ENCODE results near the gene TMX3.
A peak's percentile ranks its signal among the peaks of the same experiment; 100 is the strongest.

TMX3 gene

GRCh38 chr18:68739462-68739861 is 24.6 kb upstream of the TMX3 start:
- TF ChIP-seq TAF1 (IDR thresholded peaks at IDR 0.05; ENCODE audit: low read depth) (no peak), ZBTB7A (IDR thresholded peaks at IDR 0.05; ENCODE audit: low read depth) (no peak), CREB1 (IDR thresholded peaks at IDR 0.05; ENCODE audit: low read depth) (no peak), FOXM1 (IDR thresholded peaks at IDR 0.05; ENCODE audit: borderline replicate concordance, low read depth) (no peak), NFIC (IDR thresholded peaks at IDR 0.05) (no peak)

- TF ChIP-seq TEAD4 (IDR thresholded peaks at IDR 0.05) (no peak), EGR1 (IDR thresholded peaks at IDR 0.05) (no peak), MAX (IDR thresholded peaks at IDR 0.05) (no peak), TCF12 (IDR thresholded peaks at IDR 0.05; ENCODE audit: low read depth) (no peak), CREB1 (IDR thresholded peaks at IDR 0.05; ENCODE audit: low read depth) (no peak), EP300 (IDR thresholded peaks at IDR 0.05; ENCODE audit: borderline replicate concordance) (no peak), YY1 (IDR thresholded peaks at IDR 0.05; ENCODE audit: low read depth) (no peak), RAD21 (IDR thresholded peaks at IDR 0.05; ENCODE audit: low read depth) (no peak), TAF1 (IDR thresholded peaks at IDR 0.05; ENCODE audit: low read depth) (no peak), USF1 (IDR thresholded peaks at IDR 0.05) (no peak)
These were observed 23.7 kb upstream of the TMX3 start for GRCh38 chr18:68738564-68738963.

GRCh38 chr18:68735483-68736343 is 20.8 kb upstream of the TMX3 start:
- peak; percentile 74 for TF ChIP-seq RAD21 (IDR thresholded peaks at IDR 0.05; ENCODE audit: low read depth)
- TF ChIP-seq USF1 (IDR thresholded peaks at IDR 0.05) = no peak

- TF ChIP-seq TAF1 (IDR thresholded peaks at IDR 0.05; ENCODE audit: low read depth) = no peak
- no peak for TF ChIP-seq FOXM1 (IDR thresholded peaks at IDR 0.05; ENCODE audit: borderline replicate concordance, low read depth)
- no peak for TF ChIP-seq TEAD4 (IDR thresholded peaks at IDR 0.05)
- TF ChIP-seq ZBTB7A (IDR thresholded peaks at IDR 0.05; ENCODE audit: low read depth) = no peak
- TF ChIP-seq TCF12 (IDR thresholded peaks at IDR 0.05; ENCODE audit: low read depth) = no peak
- TF ChIP-seq EGR1 (IDR thresholded peaks at IDR 0.05) = no peak
- TF ChIP-seq CREB1 (IDR thresholded peaks at IDR 0.05; ENCODE audit: low read depth) = no peak
- TF ChIP-seq NFIC (IDR thresholded peaks at IDR 0.05) = no peak
- TF ChIP-seq MAX (IDR thresholded peaks at IDR 0.05) = no peak
- TF ChIP-seq EP300 (IDR thresholded peaks at IDR 0.05; ENCODE audit: borderline replicate concordance) = no peak
- no peak for TF ChIP-seq RAD21 (IDR thresholded peaks at IDR 0.05; ENCODE audit: low read depth)
- no peak for TF ChIP-seq USF1 (IDR thresholded peaks at IDR 0.05)
- TF ChIP-seq CEBPB (IDR thresholded peaks at IDR 0.05) = no peak
- TF ChIP-seq YY1 (IDR thresholded peaks at IDR 0.05; ENCODE audit: low read depth) = no peak
- no peak for TF ChIP-seq REST (IDR thresholded peaks at IDR 0.05; ENCODE audit: low read depth)
These were observed 19.4 kb upstream of the TMX3 start for GRCh38 chr18:68734308-68734707.

GRCh38 chr18:68733707-68734106 is 18.8 kb upstream of the TMX3 start:
- TF ChIP-seq CEBPB (IDR thresholded peaks at IDR 0.05) (no peak), TAF1 (IDR thresholded peaks at IDR 0.05; ENCODE audit: low read depth) (no peak), CREB1 (IDR thresholded peaks at IDR 0.05; ENCODE audit: low read depth) (no peak), RAD21 (IDR thresholded peaks at IDR 0.05; ENCODE audit: low read depth) (no peak), YY1 (IDR thresholded peaks at IDR 0.05; ENCODE audit: low read depth) (no peak), EP300 (IDR thresholded peaks at IDR 0.05; ENCODE audit: borderline replicate concordance) (no peak), NFIC (IDR thresholded peaks at IDR 0.05) (no peak), TCF12 (IDR thresholded peaks at IDR 0.05; ENCODE audit: low read depth) (no peak), ZBTB7A (IDR thresholded peaks at IDR 0.05; ENCODE audit: low read depth) (no peak)

GRCh38 chr18:68728081-68728700 is 13.3 kb upstream of the TMX3 start:
- TF ChIP-seq CREB1 (IDR thresholded peaks at IDR 0.05; ENCODE audit: low read depth) (no peak), FOXM1 (IDR thresholded peaks at IDR 0.05; ENCODE audit: borderline replicate concordance, low read depth) (no peak), TAF1 (IDR thresholded peaks at IDR 0.05; ENCODE audit: low read depth) (no peak), CEBPB (IDR thresholded peaks at IDR 0.05) (no peak), USF1 (IDR thresholded peaks at IDR 0.05) (no peak), MAX (IDR thresholded peaks at IDR 0.05) (no peak), ZBTB7A (IDR thresholded peaks at IDR 0.05; ENCODE audit: low read depth) (no peak), REST (IDR thresholded peaks at IDR 0.05; ENCODE audit: low read depth) (no peak), EGR1 (IDR thresholded peaks at IDR 0.05) (no peak), TCF12 (IDR thresholded peaks at IDR 0.05; ENCODE audit: low read depth) (no peak), TEAD4 (IDR thresholded peaks at IDR 0.05) (no peak), YY1 (IDR thresholded peaks at IDR 0.05; ENCODE audit: low read depth) (no peak), NFIC (IDR thresholded peaks at IDR 0.05) (no peak), EP300 (IDR thresholded peaks at IDR 0.05; ENCODE audit: borderline replicate concordance) (no peak), RAD21 (IDR thresholded peaks at IDR 0.05; ENCODE audit: low read depth) (no peak)

Data from Ishikawa (cell line).